Skeletal muscle tissue (tissue), 4 donors: ENCODE measurements around the gene FBXO41. TPM values are rescaled to one million over a fixed set of nuclear protein-coding genes. Genes with fewer than 3 reads are reported as not detected.
"Not testable (repeated sequence)": the region's sequence is repeated elsewhere in the genome, so short reads cannot be mapped to it uniquely, and the experiment has no call there.

Experiments used
- H3K27ac ChIP-seq: one replicate; pipeline ENCODE4 v1.7.0; 2013; ENCODE audit warnings: mild to moderate bottlenecking, low read depth, low read length, inconsistent platforms
- H3K27me3 ChIP-seq, 3 donors: one replicate each; pipeline ENCODE4 v1.7.0; 2013; ENCODE audit warnings: low read length in 3 of 3; ENCODE audit not compliant: control insufficient read depth in 3 of 3, insufficient read depth in 3 of 3
- H3K36me3 ChIP-seq, 3 donors: one replicate each; pipeline ENCODE4 v1.7.0; 2013; ENCODE audit warnings: low read length in 3 of 3; ENCODE audit not compliant: control insufficient read depth in 3 of 3, insufficient read depth in 3 of 3
- H3K4me1 ChIP-seq, 3 donors: one replicate each; pipeline ENCODE4 v1.7.0; 2013; ENCODE audit warnings: low read length in 3 of 3, mild to moderate bottlenecking in 3 of 3; ENCODE audit not compliant: control insufficient read depth in 3 of 3, insufficient read depth in 3 of 3
- H3K4me3 ChIP-seq, 3 donors: one replicate each; pipeline ENCODE4 v1.7.0; 2013; ENCODE audit warnings: low read length in 3 of 3
- H3K9ac ChIP-seq, 3 donors: one replicate each; pipeline ENCODE4 v1.7.0; 2013; ENCODE audit warnings: low read length in 3 of 3, mild to moderate bottlenecking in 3 of 3, moderate library complexity in 2 of 3, low read depth in 1 of 3
- H3K9me3 ChIP-seq, 3 donors: one replicate each; pipeline ENCODE4 v1.7.0; 2013; ENCODE audit warnings: low read length in 3 of 3; ENCODE audit not compliant: control insufficient read depth in 3 of 3
- total RNA-seq: library from RNA; depleted of rRNA; stranded (reverse); fragments of >200 nt; gene quantifications from one replicate; pipeline ENCODE4 v1.2.3, GENCODE V29; 2014
- donor health status: Osteomylitis.

The FBXO41 gene
- total RNA-seq, 1 donor from 2014 or later: under 0.01 TPM

- Histone ChIP-seq H3K9me3 (no peaks in the 10 kb centered on the region), H3K9ac (no peak overlapping the region), H3K4me1 (peaks cover 0 to 5% (median 3%) of the 10 kb centered on the region in 3 donors), H3K27ac (no peak overlapping the region), H3K27me3 (peaks cover 25 to 34% (median 27%) of the 10 kb centered on the region in 3 donors), H3K4me3 (no peak overlapping the region), H3K36me3 (no peaks in the 10 kb centered on the region)
These were observed 20.5 kb downstream of the FBXO41 start for GRCh38 chr2:73263540-73264331.

GRCh38 chr2:73262691-73263429, 21.4 kb downstream of the FBXO41 start:
- H3K4me3 ChIP-seq, H3K27ac ChIP-seq, H3K36me3 ChIP-seq, H3K9me3 ChIP-seq, H3K9ac ChIP-seq, H3K4me1 ChIP-seq: not testable (repeated sequence)
- H3K27me3 ChIP-seq: peaks cover 16 to 26% (median 18%) of the 10 kb centered on the region in 3 donors

- H3K36me3 ChIP-seq: no peaks in the 10 kb centered on the region
- no peaks in the 10 kb centered on the region for H3K4me1 ChIP-seq
- H3K9me3 ChIP-seq: no peaks in the 10 kb centered on the region
- no peak overlapping the region for H3K4me3 ChIP-seq
- H3K27ac ChIP-seq: no peak overlapping the region
- H3K9ac ChIP-seq: no peak overlapping the region
- H3K27me3 ChIP-seq: peaks cover 11 to 21% (median 13%) of the 10 kb centered on the region in 3 donors
These were observed 22.1 kb downstream of the FBXO41 start for GRCh38 chr2:73262108-73262651.

GRCh38 chr2:73260338-73260984, 23.8 kb downstream of the FBXO41 start:
- H3K9ac ChIP-seq: no peak overlapping the region
- no peaks in the 10 kb centered on the region for H3K4me1 ChIP-seq
- peaks cover 0 to 6% (median 0%) of the 10 kb centered on the region in 3 donors for H3K27me3 ChIP-seq
- no peak overlapping the region for H3K4me3 ChIP-seq
- H3K9me3 ChIP-seq: no peaks in the 10 kb centered on the region
- no peak overlapping the region for H3K27ac ChIP-seq
- H3K36me3 ChIP-seq: no peaks in the 10 kb centered on the region

- Histone ChIP-seq H3K36me3 (peaks cover 1 to 4% (median 3%) of the 10 kb centered on the region in 3 donors), H3K27me3 (peaks cover 0 to 6% (median 0%) of the 10 kb centered on the region in 3 donors), H3K4me1 (no peaks in the 10 kb centered on the region), H3K4me3 (no peak overlapping the region), H3K27ac (no peak overlapping the region), H3K9me3 (no peaks in the 10 kb centered on the region), H3K9ac (no peak overlapping the region)
These were observed 24.5 kb downstream of the FBXO41 start for GRCh38 chr2:73259704-73260337.

GRCh38 chr2:73259276-73259675, 25.0 kb downstream of the FBXO41 start:
- no peak overlapping the region for H3K9ac ChIP-seq
- H3K27me3 ChIP-seq: peaks cover 0 to 6% (median 0%) of the 10 kb centered on the region in 3 donors
- H3K9me3 ChIP-seq: no peaks in the 10 kb centered on the region
- H3K27ac ChIP-seq: no peak overlapping the region
- H3K4me3 ChIP-seq: no peak overlapping the region
- H3K4me1 ChIP-seq: no peaks in the 10 kb centered on the region
- peaks cover 7 to 9% (median 7%) of the 10 kb centered on the region in 3 donors for H3K36me3 ChIP-seq

- Histone ChIP-seq H3K4me1 (no peaks in the 10 kb centered on the region), H3K27me3 (peaks cover 0 to 6% (median 0%) of the 10 kb centered on the region in 3 donors), H3K9me3 (no peaks in the 10 kb centered on the region), H3K9ac (no peak overlapping the region), H3K36me3 (peaks cover 11 to 13% (median 11%) of the 10 kb centered on the region in 3 donors), H3K4me3 (no peak overlapping the region), H3K27ac (no peak overlapping the region)
These were observed 25.4 kb downstream of the FBXO41 start for GRCh38 chr2:73258913-73259215.

GRCh38 chr2:73258186-73258912, 25.9 kb downstream of the FBXO41 start:
- Histone ChIP-seq H3K27ac (no peak overlapping the region), H3K27me3 (peaks cover 0 to 2% (median 0%) of the 10 kb centered on the region in 3 donors), H3K9ac (no peak overlapping the region), H3K36me3 (peaks cover 16 to 18% (median 16%) of the 10 kb centered on the region in 3 donors), H3K9me3 (no peaks in the 10 kb centered on the region), H3K4me3 (no peak overlapping the region), H3K4me1 (no peaks in the 10 kb centered on the region)
